Measurements from ENCODE around the gene IGF1.

GRCh38 chr12:102472496-102472895, 7.9 kb downstream of the IGF1 start:
- TF ChIP-seq CTCF (IDR thresholded peaks at IDR 0.05) (no peak), POLR2AphosphoS5 (IDR thresholded peaks at IDR 0.05) (no peak), POLR2A (IDR thresholded peaks at IDR 0.05; ENCODE audit: low read depth) (no peak), EP300 (IDR thresholded peaks at IDR 0.05) (no peak)
